GM18502 (cell line): ENCODE measurements around the gene SPATA21.
"Not testable (repeated sequence)": the region's sequence is repeated elsewhere in the genome, so short reads cannot be mapped to it uniquely, and the experiment has no call there.

ENCODE experiments used
- ATAC-seq: cut with Tn5 transposase; IDR thresholded peaks from one replicate; pipeline ENCODE4 v1.9.1; 2021; ENCODE audit warnings: mild to moderate bottlenecking; ENCODE audit not compliant: unreplicated experiment, poor library complexity

The SPATA21 gene

GRCh38 chr1:16436946-16437474 is at the start of gene SPATA21:
TSS of gene SPATA21 (minus strand) at chr1:16437424. CDS start at chr1:16431371, 6,053 bp downstream.
- no peak for ATAC-seq

- ATAC-seq: not testable (repeated sequence)
Measured at GRCh38 chr1:16487011-16487410, 49.8 kb upstream of the SPATA21 start.

- not testable (repeated sequence) for ATAC-seq
Measured at GRCh38 chr1:16486316-16486715, 49.1 kb upstream of the SPATA21 start.

- no peak for ATAC-seq
Measured at GRCh38 chr1:16484931-16485330, 47.7 kb upstream of the SPATA21 start.

- no peak for ATAC-seq
Measured at GRCh38 chr1:16484501-16484835, 47.2 kb upstream of the SPATA21 start.

- not testable (repeated sequence) for ATAC-seq
Measured at GRCh38 chr1:16483639-16484500, 46.6 kb upstream of the SPATA21 start.

- ATAC-seq: not testable (repeated sequence)
Measured at GRCh38 chr1:16483146-16483545, 45.9 kb upstream of the SPATA21 start.

- ATAC-seq: no peak
Measured at GRCh38 chr1:16478091-16478490, 40.9 kb upstream of the SPATA21 start.

- not testable (repeated sequence) for ATAC-seq
Measured at GRCh38 chr1:16475771-16476770, 38.8 kb upstream of the SPATA21 start.

GRCh38 chr1:16474891-16475290 is 37.7 kb upstream of the SPATA21 start:
- not testable (repeated sequence) for ATAC-seq

- ATAC-seq: no peak
Measured at GRCh38 chr1:16474166-16474800, 37.1 kb upstream of the SPATA21 start.

- no peak for ATAC-seq
Measured at GRCh38 chr1:16468558-16468957, 31.3 kb upstream of the SPATA21 start.

- no peak for ATAC-seq
Measured at GRCh38 chr1:16464917-16465625, 27.8 kb upstream of the SPATA21 start.

GRCh38 chr1:16462773-16463330 is 25.6 kb upstream of the SPATA21 start:
- ATAC-seq: no peak

- ATAC-seq: no peak
Measured at GRCh38 chr1:16461681-16462080, 24.5 kb upstream of the SPATA21 start.

GRCh38 chr1:16459352-16459925 is 22.2 kb upstream of the SPATA21 start:
- no peak for ATAC-seq

GRCh38 chr1:16458831-16459230 is 21.6 kb upstream of the SPATA21 start:
- ATAC-seq: no peak

- ATAC-seq: not testable (repeated sequence)
Measured at GRCh38 chr1:16456151-16456550, 18.9 kb upstream of the SPATA21 start.

GRCh38 chr1:16454909-16455308 is 17.7 kb upstream of the SPATA21 start:
- not testable (repeated sequence) for ATAC-seq
